Esophagus squamous epithelium (tissue), 4 donors: ENCODE results near the gene CC2D2A.

Source experiments
- POLR2A ChIP-seq, 4 donors: fragments of 450-650 bp; IDR thresholded peaks; one replicate each; pipeline ENCODE4 v1.6.1; 2017; ENCODE audit warnings: antibody characterized with exemption in 4 of 4, mild to moderate bottlenecking in 4 of 4, moderate library complexity in 3 of 4
- TF ChIP-seq, protein P1 (sequence below), 6 experiments: fragments of 450-650 bp in 4 of 6; fragments of 200-600 bp in 2 of 6; sonication (generic) in 2 of 6; IDR thresholded peaks; one replicate each; pipeline ENCODE4 v1.5.1; 2016 to 2019; ENCODE audit warnings: antibody characterized with exemption in 6 of 6, mild to moderate bottlenecking in 4 of 6, moderate library complexity in 4 of 6

DNA sequence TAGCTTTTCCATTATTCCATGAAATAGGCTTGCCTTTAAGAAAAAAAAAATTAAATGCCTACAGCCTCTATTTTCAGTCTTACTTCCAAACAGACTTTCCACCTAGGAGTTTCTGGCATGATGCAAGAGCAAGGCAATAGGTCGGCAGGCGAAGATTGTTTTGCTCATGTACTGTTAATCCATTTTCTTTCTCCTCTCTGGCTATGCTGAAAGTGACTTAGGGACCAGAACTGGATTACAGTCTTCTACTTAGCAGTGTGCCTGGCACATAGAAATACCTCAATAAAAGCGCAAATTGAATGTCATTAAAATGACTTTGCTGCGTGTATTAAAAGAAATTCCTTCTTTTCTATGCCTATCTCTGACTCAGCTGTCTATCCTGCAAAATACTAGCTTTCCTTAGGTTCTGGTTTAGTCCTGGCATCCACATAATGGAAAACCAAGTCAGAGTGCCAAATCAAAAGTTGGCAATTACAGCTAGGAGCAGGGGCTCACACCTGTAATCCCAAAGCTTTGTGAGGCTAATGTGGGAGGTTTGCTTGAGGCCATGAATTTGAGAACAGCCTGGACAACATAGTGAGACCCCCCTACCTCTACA is 51.9 kb downstream of the CC2D2A start:
- TF ChIP-seq, protein P1, sequence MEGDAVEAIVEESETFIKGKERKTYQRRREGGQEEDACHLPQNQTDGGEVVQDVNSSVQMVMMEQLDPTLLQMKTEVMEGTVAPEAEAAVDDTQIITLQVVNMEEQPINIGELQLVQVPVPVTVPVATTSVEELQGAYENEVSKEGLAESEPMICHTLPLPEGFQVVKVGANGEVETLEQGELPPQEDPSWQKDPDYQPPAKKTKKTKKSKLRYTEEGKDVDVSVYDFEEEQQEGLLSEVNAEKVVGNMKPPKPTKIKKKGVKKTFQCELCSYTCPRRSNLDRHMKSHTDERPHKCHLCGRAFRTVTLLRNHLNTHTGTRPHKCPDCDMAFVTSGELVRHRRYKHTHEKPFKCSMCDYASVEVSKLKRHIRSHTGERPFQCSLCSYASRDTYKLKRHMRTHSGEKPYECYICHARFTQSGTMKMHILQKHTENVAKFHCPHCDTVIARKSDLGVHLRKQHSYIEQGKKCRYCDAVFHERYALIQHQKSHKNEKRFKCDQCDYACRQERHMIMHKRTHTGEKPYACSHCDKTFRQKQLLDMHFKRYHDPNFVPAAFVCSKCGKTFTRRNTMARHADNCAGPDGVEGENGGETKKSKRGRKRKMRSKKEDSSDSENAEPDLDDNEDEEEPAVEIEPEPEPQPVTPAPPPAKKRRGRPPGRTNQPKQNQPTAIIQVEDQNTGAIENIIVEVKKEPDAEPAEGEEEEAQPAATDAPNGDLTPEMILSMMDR (IDR thresholded peaks at IDR 0.05) = no peak
- no peak for TF ChIP-seq POLR2A (IDR thresholded peaks at IDR 0.05)
